HG03139 (cell line): ENCODE results near the gene LIMS1.
"Not testable (repeated sequence)": the region's sequence is repeated elsewhere in the genome, so short reads cannot be mapped to it uniquely, and the experiment has no call there.

Experiments
- ATAC-seq: cut with Tn5 transposase; IDR thresholded peaks from one replicate; pipeline ENCODE4 v1.9.1; 2021; ENCODE audit not compliant: unreplicated experiment

Gene LIMS1

GRCh38 chr2:108548208-108549003 is 14.1 kb downstream of the LIMS1 start:
- ATAC-seq, result no peak

DNA sequence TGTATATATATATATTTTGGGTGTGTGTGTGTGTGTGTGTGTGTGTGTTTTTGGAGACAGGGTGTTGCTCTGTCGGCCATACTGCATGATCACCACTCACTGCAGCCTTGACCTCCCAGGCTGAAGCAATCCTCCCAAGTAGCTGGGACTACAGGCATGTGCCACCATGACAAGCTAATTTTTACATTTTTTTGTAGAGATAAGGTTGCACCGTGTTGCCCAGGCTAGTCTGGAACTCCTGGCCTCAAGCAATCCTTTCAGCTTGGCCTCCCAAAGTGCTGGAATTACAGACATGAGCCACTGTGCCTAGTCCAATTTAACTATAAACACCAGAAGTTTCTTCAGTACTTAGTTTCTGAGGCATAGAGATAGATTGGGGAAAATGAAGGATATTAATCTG is 18.3 kb downstream of the LIMS1 start:
- ATAC-seq, result no peak

GRCh38 chr2:108553209-108553919 is 19.1 kb downstream of the LIMS1 start:
- no peak for ATAC-seq

- ATAC-seq, result no peak
Observed at GRCh38 chr2:108554528-108554927, 20.3 kb downstream of the LIMS1 start.

DNA sequence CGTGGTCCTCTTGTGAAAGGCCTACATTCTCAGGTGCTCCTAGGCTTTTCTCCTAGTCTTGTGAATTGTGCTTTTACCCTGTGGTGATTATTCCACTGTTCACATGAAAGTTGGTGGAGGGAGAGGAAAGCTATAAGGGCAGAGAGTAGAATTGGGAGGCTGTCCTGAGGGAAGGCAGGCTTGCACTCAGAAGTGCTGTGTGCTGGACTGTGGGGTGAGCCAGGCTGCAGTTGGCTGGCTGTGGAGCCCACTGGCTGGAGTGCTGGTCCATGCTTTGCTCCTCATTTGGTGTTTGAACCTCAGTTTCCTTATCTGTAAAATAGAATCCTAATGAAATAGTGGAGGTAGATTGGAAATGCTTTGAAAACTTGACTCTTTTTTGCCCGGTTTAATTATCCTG is 21.3 kb downstream of the LIMS1 start:
- no peak for ATAC-seq

- not testable (repeated sequence) for ATAC-seq
Observed at GRCh38 chr2:108556581-108556980, 22.3 kb downstream of the LIMS1 start.

- no peak for ATAC-seq
Observed at GRCh38 chr2:108560241-108560811, 26.1 kb downstream of the LIMS1 start.

GRCh38 chr2:108560895-108561530 is 26.7 kb downstream of the LIMS1 start:
- ATAC-seq, result no peak

- ATAC-seq, result no peak
Observed at GRCh38 chr2:108562274-108562673, 28.0 kb downstream of the LIMS1 start.

DNA sequence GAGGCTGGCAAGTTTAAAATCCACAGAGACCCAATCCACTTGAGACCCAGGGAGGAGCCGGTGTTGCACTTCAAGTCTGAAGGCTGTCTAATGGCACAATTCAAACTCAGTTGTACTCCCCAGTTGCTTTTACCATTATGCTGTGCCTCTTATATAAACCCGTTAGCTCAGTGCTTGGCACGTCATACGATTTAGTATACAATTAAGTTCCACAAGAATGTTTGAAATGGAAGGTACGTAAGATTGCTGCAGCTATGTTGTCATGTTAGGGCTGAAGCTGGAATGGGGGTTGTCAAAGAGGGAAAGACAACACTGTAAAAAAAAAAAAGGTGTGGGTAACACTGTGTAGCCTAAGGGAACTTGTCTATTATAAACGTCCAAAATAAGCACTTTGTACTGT is 30.2 kb downstream of the LIMS1 start:
- ATAC-seq, result no peak

- ATAC-seq, result peak; percentile 77
Observed at GRCh38 chr2:108565778-108566375, 31.6 kb downstream of the LIMS1 start.

DNA sequence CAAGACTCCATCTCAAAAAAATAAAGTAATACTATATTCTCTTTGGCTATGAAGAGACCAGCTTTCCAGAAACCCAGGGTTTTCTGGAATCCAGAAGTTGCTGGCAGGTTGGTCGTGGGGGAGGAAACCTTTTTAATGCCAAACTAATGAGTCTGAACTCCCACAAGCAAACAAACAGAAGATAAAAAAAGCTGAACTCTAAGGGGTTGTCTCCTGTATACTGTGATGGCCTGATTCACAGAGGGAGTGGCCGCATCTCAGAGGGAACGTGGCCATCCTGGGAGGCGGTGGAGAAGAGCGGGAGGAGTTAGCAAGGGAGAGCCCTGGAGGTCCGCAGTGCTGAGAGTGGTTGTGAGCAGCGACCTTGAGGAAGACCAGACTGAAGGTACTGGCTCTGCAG is 36.1 kb downstream of the LIMS1 start:
- no peak for ATAC-seq

GRCh38 chr2:108571286-108571685 is 37.0 kb downstream of the LIMS1 start:
- no peak for ATAC-seq

- ATAC-seq, result no peak
Observed at GRCh38 chr2:108573061-108573460, 38.8 kb downstream of the LIMS1 start.

- ATAC-seq, result no peak
Observed at GRCh38 chr2:108574332-108574731, 40.1 kb downstream of the LIMS1 start.

- peak; percentile 95 for ATAC-seq
Observed at GRCh38 chr2:108575132-108575966, 41.1 kb downstream of the LIMS1 start.

DNA sequence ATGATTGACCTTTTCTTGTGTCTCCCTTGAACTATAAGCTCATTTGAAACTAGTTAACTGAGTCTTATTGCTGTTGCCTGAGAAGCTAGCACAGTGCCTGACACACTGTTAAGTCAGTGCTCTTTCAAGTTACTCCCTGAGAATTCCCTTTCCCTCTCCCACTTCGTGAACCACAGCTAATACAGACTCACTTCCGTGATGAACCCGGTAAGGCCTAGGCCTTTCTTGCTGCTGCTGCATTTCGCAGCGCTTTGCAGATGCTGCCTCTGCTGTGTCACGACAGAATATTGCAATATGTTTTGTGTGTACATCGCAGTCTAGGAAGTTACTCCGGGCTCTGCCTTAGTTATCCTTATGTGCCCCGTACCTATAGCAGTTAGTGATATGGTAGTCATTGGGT is 42.8 kb downstream of the LIMS1 start:
- no peak for ATAC-seq

DNA sequence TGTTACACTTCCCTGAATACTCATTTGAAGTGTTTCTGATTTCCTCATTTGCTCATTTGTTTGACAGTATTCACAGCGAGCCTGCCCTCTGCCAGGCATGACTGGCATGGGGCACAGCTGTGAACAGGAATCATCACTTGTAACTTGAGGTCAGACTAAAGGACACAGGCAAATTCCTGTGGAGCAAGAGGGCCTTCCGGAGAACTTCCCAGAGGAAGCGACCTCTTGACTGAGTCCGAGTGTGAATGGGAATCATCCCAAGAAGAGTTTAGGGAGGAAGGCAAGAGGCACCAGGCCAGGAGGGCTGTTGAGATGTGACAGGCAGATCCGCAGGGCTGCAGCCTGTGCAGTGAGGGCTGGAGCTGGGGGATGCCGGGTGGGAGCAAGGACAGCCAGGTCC is 45.4 kb downstream of the LIMS1 start:
- no peak for ATAC-seq

GRCh38 chr2:108580050-108580449 is 45.8 kb downstream of the LIMS1 start:
- ATAC-seq, result no peak

DNA sequence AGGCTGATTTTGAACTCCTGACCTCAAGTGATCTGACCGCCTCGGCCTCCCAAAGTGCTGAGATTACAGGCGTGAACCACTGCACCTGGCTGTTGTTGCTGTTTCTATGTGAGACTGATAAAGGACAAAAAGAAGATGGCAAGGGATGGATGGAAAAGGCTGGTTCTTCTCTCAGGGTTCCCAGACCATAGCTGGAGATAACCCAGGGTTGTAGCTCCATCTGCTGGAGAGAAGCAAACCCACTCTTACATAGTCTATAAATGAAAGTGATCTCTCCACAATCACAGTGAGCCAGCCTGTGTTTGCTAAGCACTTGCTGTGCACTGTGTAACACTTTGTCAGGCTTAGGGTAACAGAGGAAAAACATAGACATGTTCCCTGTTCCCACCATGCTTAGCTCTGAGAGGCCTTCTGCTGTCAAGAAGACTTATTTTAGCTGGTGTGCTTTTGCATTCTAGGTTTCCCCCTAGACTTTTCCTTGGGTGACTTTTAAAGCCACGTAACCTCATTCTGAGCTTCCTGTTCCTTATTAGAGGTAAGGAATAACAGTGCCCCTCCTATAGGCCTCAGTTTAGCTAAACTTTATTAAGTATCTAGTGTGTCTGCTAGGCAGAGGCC is 49.7 kb downstream of the LIMS1 start:
- ATAC-seq, result peak; percentile 57
